ENCODE results near the gene STX1B.
A peak's percentile ranks its signal among the peaks of the same experiment; 100 is the strongest.
"Not testable (repeated sequence)": the region's sequence is repeated elsewhere in the genome, so short reads cannot be mapped to it uniquely, and the experiment has no call there.

The STX1B gene

DNA sequence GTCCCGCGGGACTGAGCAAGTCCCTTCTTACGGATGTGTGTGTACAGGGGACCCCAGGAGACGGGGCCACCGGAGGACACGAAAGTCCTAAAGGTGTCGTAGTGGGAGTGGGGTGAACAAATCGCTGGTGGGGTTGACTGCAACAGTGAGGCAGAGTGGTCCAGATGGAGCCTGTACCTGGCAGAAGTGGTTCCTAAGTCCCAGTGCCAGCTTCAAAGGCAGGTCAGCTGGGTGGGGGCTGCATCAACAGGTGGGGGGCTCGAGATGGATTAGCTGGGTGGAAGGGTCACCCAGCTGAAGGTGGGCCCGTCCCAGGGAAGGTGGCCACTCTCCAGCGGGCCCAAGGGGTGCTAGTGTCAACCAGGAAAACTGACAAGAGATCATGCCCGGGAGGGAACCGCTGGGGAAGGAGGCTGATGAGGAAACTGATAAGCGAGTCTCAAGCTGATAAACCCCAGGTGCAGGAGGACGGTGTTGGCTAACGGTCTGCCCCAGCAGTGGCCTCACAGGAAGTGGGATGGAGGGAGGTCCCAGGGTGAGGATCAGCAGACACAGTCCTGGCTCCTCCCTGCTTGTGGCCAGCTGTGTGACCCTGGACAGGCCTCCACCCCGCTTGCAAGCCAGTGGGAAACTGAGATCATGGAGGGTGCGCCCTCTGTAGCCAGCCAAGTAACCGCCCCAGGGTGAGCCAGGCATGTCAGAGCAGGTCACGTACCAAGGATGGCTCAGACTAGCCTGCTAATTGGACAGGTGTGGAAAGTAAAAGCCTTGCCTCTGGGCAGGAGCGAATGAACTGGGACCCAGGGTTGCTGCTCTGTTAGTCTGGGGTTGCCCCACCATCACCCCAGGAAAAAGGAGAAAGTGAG lies 60.6 kb downstream of the STX1B start:
- peak; percentile 62 to 75 for DNase-seq

DNA sequence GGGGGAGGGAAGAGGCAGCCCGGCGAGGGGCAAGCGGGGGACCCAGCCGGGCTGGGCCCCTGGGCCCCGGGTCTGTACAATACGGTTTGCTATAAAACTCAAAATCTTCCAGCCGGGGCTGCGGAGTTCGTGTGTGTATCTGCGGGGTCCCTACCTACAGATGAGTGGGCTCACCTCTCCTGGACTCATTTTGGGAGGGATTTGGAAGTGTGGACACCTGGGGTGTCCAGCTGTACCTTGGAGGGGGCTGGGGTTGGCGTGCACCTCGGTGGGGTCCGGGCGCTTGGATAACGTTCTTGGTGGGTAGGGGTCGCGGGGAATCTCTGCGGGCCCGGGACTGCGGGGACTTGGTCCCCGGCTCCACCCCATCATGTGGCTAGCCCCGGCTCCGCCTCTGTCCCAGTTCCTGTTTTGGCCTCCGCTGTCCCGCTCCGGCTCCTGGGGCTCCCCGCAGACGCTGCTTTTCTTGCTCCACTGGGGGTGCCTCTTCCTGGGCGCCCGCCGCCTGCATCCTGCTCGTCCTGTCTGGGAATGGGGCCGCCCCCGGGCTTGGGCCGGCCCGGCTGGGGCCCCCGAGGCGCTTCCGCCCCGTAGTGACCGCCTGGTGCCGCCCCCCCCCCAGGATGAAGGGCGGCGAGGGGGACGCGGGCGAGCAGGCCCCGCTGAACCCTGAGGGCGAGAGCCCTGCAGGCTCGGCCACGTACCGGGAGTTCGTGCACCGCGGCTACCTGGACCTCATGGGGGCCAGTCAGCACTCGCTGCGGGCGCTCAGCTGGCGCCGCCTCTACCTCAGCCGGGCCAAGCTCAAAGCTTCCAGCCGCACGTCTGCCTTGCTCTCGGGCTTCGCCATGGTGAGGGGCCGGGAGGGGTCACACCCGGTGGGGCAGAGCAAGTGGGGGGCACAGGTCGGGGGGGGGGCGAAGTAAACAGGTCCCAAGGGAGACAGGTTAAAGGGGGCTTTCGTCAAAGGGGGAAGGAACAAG lies 61.5 kb downstream of the STX1B start, which contains the start of gene ORAI3:
TSS of gene ORAI3 (plus strand) at position 402 of the 983 bp plus-strand sequence. CDS start at position 624, 222 bp downstream.
- DNase-seq, result peak; percentile 61 to 70

DNA sequence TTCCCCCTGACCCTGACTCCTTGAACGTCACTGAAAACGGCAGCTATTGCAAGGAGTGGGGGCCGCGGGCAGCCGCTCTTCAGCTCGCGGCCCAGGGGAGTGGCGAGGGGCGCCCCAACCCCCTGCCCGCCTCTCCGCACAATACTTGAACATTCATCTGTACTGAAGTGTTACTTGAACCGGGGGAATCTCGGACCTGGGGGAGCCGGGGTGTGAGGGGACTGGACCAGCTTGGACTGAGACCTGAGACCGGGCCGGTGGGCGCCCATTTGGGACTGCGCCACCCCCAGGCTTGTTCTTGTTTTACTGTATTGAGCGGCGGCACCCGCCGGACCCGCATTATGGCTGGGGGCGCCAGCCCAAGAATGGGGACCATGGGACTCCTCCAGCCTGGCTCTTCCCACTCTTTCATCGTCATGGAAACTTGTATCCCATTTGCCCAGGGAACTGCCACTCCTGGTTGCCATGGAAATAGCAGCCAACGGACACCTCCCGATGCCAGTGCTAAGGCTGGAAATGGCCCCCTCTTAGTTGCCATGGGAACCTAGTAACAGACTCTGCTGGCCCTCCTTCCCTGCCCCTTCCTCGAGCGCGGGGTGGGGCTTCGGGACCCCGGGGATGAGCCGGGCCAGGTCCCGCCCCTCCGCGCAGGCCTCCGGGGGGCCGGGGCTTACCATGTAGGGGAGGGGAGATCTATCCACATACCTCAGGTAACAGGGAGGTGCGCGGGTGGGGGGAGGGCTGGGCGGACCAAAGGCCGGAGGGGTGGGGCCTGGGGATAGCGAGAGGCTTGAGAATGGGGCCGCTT lies 62.4 kb downstream of the STX1B start:
- peak in 1 of 2 experiments; percentile 18 for DNase-seq

DNA sequence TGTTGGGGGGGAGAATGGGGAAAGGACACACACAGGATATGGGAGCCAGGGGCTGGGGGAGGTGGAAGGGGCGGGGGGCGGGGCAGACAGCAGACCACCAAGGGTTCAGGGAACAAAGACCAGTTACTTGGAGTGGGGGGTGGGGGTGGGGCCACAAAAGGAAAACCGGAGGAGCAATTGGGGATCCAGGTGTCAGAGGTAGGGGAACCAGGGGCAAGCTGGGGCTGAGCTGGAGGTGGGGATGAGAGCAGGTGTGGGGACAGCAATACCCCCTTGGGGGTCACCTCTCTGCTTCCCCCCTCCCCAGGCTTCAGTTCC lies 62.9 kb downstream of the STX1B start:
- DNase-seq, result no peak

DNA sequence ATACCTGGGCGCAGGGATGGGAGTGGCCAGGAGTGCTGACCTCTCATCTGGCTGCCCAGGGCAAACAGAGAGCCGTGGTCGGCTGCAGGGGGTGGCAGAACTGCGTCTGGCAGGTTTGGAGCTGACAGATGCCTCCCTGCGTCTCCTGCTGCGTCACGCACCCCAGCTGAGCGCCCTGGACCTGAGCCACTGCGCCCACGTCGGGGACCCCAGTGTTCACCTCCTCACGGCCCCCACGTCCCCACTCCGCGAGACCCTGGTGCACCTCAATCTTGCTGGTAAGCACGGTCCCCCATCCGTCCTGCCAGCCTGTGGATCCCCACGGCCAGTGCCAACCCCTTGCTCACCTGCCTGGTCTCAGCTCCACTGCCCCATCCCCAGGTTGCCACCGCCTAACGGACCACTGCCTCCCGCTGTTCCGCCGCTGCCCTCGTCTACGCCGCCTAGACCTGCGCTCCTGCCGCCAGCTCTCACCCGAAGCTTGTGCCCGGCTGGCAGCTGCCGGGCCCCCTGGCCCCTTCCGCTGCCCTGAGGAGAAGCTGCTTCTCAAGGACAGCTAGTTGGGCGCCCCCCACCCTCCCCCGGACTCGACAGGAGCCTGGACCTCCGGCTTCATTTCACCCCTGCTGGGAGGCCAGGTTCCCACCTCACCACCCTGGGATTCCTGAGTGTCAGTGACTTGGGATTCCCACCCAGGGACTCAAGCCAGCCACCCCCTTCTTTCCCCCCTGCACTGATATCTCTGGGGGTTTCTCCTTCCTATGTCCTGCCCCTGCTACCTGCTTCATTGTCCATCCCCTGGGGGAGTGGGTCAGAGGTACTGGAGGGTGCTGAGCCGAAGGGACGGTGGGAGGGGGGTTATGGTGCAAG lies 63.5 kb downstream of the STX1B start:
- no peak for DNase-seq

DNA sequence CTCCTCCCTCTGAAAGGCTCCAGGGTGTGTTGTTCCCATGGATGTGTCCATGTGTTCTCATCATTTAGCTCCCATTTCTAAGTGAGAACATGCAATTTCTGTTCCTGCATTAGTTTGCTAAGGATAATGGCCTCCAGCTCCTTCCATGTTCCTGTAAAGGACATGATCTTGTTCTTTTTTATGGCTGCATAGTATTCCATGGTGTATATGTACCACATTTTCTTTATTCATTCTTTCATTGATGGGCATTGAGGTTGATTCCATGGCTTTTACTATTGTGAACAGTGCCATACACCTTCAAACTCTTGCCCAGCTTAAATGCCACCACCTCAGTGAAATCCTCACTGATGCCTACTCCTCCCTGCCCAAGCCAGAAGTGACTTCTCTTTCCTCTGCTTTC lies 66.1 kb downstream of the STX1B start:
- DNase-seq, result no peak

DNA sequence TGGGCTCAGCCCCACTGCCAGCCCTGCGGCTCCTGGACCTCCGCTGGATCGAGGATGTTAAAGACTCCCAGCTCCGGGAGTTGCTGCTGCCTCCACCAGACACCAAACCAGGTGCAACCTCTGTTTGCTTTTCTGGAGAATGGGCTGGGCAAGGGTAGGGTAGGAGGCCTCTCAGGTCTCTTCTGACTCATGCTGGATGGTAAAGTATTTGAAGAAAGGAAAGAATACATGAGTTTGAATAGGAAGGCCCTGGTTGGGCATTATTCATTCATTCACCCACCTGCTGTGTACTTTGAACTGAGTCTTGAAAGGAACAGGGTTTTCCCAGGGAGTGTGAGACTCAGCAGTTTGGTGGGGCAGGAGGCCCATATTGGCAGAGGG lies 68.0 kb downstream of the STX1B start:
- peak in 1 of 2 experiments; percentile 15 for DNase-seq

DNA sequence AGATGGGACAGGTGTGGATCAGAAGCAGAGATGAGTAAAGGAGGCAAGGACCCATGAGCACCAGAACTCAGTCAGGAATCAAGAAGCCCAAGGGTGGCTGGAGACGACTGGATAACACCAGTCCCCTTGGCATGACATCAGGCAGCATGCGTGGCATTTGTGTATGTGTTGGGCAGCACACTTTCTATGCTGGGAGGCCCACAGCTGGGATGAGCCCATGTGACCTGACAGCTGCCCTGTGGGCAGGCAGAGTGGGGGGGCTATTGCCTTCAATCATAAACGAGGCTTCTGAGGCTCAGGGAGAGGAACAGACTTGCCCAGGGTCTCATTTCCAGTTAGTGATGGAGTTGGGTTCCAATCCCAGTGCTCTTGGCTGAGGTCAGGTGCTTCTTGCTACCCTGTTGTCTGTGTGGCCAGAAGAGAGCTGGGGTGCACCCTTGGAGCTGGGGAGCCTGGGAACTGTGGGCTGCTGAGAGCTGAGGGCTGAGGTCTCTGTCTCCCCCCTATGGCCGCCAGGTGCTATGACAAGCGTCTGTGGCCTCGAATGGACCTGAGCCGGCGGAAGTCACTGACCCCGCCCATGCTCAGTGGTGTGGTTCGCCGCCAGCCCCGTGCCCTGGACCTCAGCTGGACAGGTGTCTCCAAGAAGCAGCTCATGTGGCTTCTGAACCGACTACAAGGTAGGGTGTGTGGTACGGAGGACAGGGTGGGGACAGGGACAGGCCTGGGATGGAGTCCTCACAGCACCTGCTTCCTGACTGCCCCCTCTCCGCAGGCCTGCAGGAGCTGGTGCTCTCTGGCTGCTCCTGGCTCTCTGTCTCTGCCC lies 68.6 kb downstream of the STX1B start:
- peak; percentile 73 to 79 for DNase-seq

DNA sequence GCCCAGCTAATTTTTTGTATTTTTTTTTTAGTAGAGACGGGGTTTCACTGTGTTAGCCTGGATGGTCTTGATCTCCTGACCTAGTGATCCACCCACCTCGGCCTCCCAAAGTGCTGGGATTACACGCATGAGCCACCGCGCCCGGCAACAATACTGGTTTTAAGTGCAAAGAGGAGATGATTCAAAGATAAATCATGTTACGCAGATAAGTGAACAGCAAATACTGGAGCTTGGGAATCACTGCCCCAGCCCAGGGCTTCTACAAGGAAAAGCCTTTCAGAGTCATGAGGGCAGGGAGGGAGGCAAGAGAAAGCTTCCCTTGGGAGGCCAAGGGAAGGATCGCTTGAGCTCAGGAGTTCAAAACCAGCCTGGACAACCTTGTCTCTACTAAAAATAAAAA lies 70.9 kb downstream of the STX1B start:
- not testable (repeated sequence) for DNase-seq

Data from activated CD4-positive, alpha-beta T cell treated with anti-CD3 and anti-CD28 coated beads, Interleukin-2, amount 50 U/mL, for 48 hours (primary cell).